ENCODE data around the gene ANKRD33B. TPM values are rescaled to one million over a fixed set of nuclear protein-coding genes. Genes with fewer than 3 reads are reported as not detected.

Gene ANKRD33B
- polyA plus RNA-seq, 1 donor (not counting 4 experiments of a cell fraction or from before 2014, with no cell fraction given): 1.9 TPM

DNA sequence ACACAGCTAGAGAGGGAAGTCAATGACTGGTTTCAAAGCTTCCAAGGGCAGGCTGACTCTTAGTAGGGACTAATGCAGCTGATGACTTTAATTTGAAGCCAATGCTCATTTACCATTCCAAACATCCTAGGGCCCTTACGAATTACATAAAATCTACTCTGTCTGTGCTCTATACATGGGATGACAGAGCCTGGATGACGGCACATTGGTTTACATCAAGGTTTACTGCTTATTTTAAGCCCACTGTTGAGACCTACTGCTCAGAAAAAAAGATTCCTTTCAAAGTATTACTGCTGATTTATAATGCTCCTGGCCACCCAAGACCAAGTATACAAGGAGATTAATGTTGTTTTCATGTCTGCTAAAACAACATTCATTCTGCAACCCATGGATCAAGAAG lies 123.0 kb downstream of the ANKRD33B start:
- H3K36me3 ChIP-seq (ENCODE audit: control insufficient read depth in 2 of 2, extremely low read depth in 1 of 2, insufficient read depth in 2 of 2, low read length in 2 of 2): peaks cover 2 to 16% of the 10 kb centered on the region in 2 experiments
- H3K9me1 ChIP-seq (ENCODE audit: control insufficient read depth, extremely low read depth, insufficient read depth, low read length): peaks cover 2% of the 10 kb centered on the region

DNA sequence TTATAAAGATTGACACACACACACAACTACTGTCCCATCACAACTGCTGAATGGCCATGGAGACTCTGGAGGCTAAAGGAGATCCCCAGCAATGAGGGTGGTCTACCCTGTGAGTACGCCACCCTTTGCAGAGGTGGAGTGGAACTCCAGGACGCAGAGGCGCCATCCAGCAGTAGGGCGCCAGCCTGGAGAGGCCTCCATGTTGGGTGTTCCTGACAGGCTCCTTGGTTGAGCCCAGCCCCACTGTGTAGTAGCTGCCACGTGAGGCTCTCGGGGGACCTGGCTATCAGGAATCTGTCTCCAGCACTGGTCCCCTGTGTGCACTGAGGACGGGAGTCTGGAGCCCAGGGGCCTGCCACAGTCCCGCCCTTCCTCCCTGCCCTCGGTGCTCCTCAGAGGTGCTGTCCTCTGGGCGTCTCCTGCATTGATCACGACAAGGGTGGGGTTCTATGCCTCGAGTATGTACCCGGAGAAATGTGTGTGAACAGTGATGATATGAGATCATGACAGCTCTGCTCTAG lies 124.8 kb downstream of the ANKRD33B start:
- Histone ChIP-seq H3K4me1 (ENCODE audit: control insufficient read depth, extremely low read depth, insufficient read depth, low read length) (peaks cover 23% of the 10 kb centered on the region), H4K20me1 (ENCODE audit: control insufficient read depth, extremely low read depth, insufficient read depth, low read length) (peaks cover 3% of the 10 kb centered on the region), H3K4me2 (ENCODE audit: control insufficient read depth, extremely low read depth, insufficient read depth, low read depth, low read length) (no peak overlapping the region), H3K79me2 (ENCODE audit: control insufficient read depth, insufficient read depth, low read length) (peaks cover 3% of the 10 kb centered on the region), H3K27me3 (ENCODE audit: control insufficient read depth, extremely low read depth, insufficient read depth, low read length) (no peaks in the 10 kb centered on the region), H3K9me3 (ENCODE audit: control insufficient read depth, low read depth, low read length) (no peaks in the 10 kb centered on the region), H3K27ac (ENCODE audit: control insufficient read depth, insufficient read depth, low read length) (no peak overlapping the region), H3K9ac (ENCODE audit: control insufficient read depth, extremely low read depth, insufficient read depth, low read length) (no peak overlapping the region), H2AFZ (ENCODE audit: control insufficient read depth, low read length) (no peak overlapping the region), H3K9me1 (ENCODE audit: control insufficient read depth, extremely low read depth, insufficient read depth, low read length) (peaks cover 2% of the 10 kb centered on the region), H3K4me3 (ENCODE audit: control insufficient read depth in 2 of 3, extremely low read depth in 1 of 3, insufficient read depth in 2 of 3, low read depth in 1 of 3, low read length in 3 of 3) (no peak overlapping the region), H3K36me3 (ENCODE audit: control insufficient read depth in 2 of 2, extremely low read depth in 1 of 2, insufficient read depth in 2 of 2, low read length in 2 of 2) (peaks cover 0 to 5% of the 10 kb centered on the region in 2 experiments)
- no peak for TF ChIP-seq EZH2 (IDR thresholded peaks at IDR 0.05; ENCODE audit: low read length)
- TF ChIP-seq, protein P1, sequence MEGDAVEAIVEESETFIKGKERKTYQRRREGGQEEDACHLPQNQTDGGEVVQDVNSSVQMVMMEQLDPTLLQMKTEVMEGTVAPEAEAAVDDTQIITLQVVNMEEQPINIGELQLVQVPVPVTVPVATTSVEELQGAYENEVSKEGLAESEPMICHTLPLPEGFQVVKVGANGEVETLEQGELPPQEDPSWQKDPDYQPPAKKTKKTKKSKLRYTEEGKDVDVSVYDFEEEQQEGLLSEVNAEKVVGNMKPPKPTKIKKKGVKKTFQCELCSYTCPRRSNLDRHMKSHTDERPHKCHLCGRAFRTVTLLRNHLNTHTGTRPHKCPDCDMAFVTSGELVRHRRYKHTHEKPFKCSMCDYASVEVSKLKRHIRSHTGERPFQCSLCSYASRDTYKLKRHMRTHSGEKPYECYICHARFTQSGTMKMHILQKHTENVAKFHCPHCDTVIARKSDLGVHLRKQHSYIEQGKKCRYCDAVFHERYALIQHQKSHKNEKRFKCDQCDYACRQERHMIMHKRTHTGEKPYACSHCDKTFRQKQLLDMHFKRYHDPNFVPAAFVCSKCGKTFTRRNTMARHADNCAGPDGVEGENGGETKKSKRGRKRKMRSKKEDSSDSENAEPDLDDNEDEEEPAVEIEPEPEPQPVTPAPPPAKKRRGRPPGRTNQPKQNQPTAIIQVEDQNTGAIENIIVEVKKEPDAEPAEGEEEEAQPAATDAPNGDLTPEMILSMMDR (optimal IDR thresholded peaks at IDR 0.05 in 1 of 3, IDR thresholded peaks at IDR 0.05 in 1 of 3, conservative IDR thresholded peaks at IDR 0.05 in 1 of 3; ENCODE audit: extremely low read depth in 1 of 3, insufficient read depth in 2 of 3, low read length in 3 of 3): no peak
- FAIRE-seq: no peak
- dilution Hi-C loops (cut with MboI; ENCODE audit: extremely low pct_ligation_motif_present, low sequenced_read_pairs): no loop called here
- DNase-seq (ENCODE audit: low read depth, low spot score): no peak

More for the DNA sequence above, 123.0 kb downstream of the ANKRD33B start:
- Histone ChIP-seq H3K79me2 (ENCODE audit: control insufficient read depth, insufficient read depth, low read length) (peaks cover 6% of the 10 kb centered on the region), H3K9ac (ENCODE audit: control insufficient read depth, extremely low read depth, insufficient read depth, low read length) (no peak overlapping the region), H3K4me3 (ENCODE audit: control insufficient read depth in 2 of 3, extremely low read depth in 1 of 3, insufficient read depth in 2 of 3, low read depth in 1 of 3, low read length in 3 of 3) (no peak overlapping the region), H4K20me1 (ENCODE audit: control insufficient read depth, extremely low read depth, insufficient read depth, low read length) (peaks cover 3% of the 10 kb centered on the region), H2AFZ (ENCODE audit: control insufficient read depth, low read length) (no peak overlapping the region), H3K27me3 (ENCODE audit: control insufficient read depth, extremely low read depth, insufficient read depth, low read length) (no peaks in the 10 kb centered on the region), H3K4me2 (ENCODE audit: control insufficient read depth, extremely low read depth, insufficient read depth, low read depth, low read length) (no peak overlapping the region), H3K4me1 (ENCODE audit: control insufficient read depth, extremely low read depth, insufficient read depth, low read length) (peaks cover 17% of the 10 kb centered on the region), H3K9me3 (ENCODE audit: control insufficient read depth, low read depth, low read length) (no peaks in the 10 kb centered on the region), H3K27ac (ENCODE audit: control insufficient read depth, insufficient read depth, low read length) (no peak overlapping the region)
- no peak for FAIRE-seq
- dilution Hi-C loops (cut with MboI; ENCODE audit: extremely low pct_ligation_motif_present, low sequenced_read_pairs): no loop called here
- no peak for DNase-seq (ENCODE audit: low read depth, low spot score)
- TF ChIP-seq, protein P1 (optimal IDR thresholded peaks at IDR 0.05 in 1 of 3, IDR thresholded peaks at IDR 0.05 in 1 of 3, conservative IDR thresholded peaks at IDR 0.05 in 1 of 3; ENCODE audit: extremely low read depth in 1 of 3, insufficient read depth in 2 of 3, low read length in 3 of 3): no peak
- TF ChIP-seq EZH2 (IDR thresholded peaks at IDR 0.05; ENCODE audit: low read length): no peak

All from keratinocyte (primary cell).